HepG2 (cell line): ENCODE measurements around the gene SEMA4B. TPM values are rescaled to one million over a fixed set of nuclear protein-coding genes. Genes with fewer than 3 reads are reported as not detected.

ENCODE experiments used
- ATAC-seq: fragments of 200-7000 bp; cut with Tn5 transposase; 3 replicates; pipeline ENCODE4 v1.9.1; 2020; ENCODE audit warnings: mild to moderate bottlenecking, moderate library complexity
- BruUV-seq: library from RNA; stranded (reverse); fragments of 400-500 nt; replicated peaks from 2 replicates; lab custom pipeline; 2021; lab: Mats Ljungman, UMichigan
- CTCF ChIA-PET: fragments of 300-600 bp; formaldehyde crosslinking; extraction: SDS; loops from one replicate; lab custom pipeline; 2021; ENCODE audit warnings: low total read pairs, inconsistent platforms, low intra/inter-chr PET ratio; lab: Yijun Ruan, JAX
- POLR2A ChIA-PET: fragments of 350-600 bp; sonication (Branson Sonifier 250); formaldehyde crosslinking; loops from one replicate; lab custom pipeline; 2020; ENCODE audit warnings: antibody characterized with exemption, inconsistent platforms; lab: Yijun Ruan, JAX
- DNase-seq: peaks from one replicate; pipeline ENCODE4 v3.0.0-alpha.2; 2015; ENCODE audit warnings: low spot score
- FAIRE-seq: peaks from 3 replicates; lab custom pipeline; 2011; peaks lifted over from hg19 to GRCh38; lab: Jason Lieb, UNC
- H2AFZ ChIP-seq: one replicate; pipeline ENCODE4 v1.6.1; 2011; ENCODE audit warnings: low read length, inconsistent platforms
- H3K27ac ChIP-seq: fragments of 300-600 bp; 3 replicates; pipeline ENCODE4 v1.8.0; 2011; ENCODE audit warnings: mixed run types, mild to moderate bottlenecking, mixed read lengths, low read length, inconsistent platforms; ENCODE audit not compliant: insufficient read depth; ENCODE audit errors: extremely low read length
- H3K27me3 ChIP-seq, 2 experiments: fragments of 200-600 bp in 1 of 2; 2 replicates in 1 of 2; 3 replicates in 1 of 2; pipeline versions ENCODE4 v1.6.0 to v1.8.0; 2011; ENCODE audit warnings: low read length in 2 of 2, mild to moderate bottlenecking in 2 of 2, moderate library complexity in 2 of 2, inconsistent platforms in 1 of 2; ENCODE audit not compliant: insufficient read depth in 2 of 2, control insufficient read depth in 1 of 2
- H3K36me3 ChIP-seq, 2 experiments: fragments of 200-600 bp in 1 of 2; replicated peaks in 1 of 2; 2 replicates in 1 of 2; 3 replicates in 1 of 2; pipeline versions ENCODE4 v1.5.1 to v1.8.0; 2011; ENCODE audit warnings: low read length in 2 of 2, inconsistent platforms in 1 of 2; ENCODE audit not compliant: insufficient read depth in 2 of 2, control insufficient read depth in 1 of 2
- H3K4me1 ChIP-seq: 2 replicates; pipeline ENCODE4 v1.5.1; 2012; ENCODE audit warnings: low read length, inconsistent platforms; ENCODE audit not compliant: insufficient read depth
- H3K4me2 ChIP-seq: 2 replicates; pipeline ENCODE4 v1.6.0; 2011; ENCODE audit warnings: low read depth, low read length, inconsistent platforms
- H3K4me3 ChIP-seq, 3 experiments: fragments of 200-600 bp in 1 of 3; sonication (generic), shearing (Covaris generic) in 1 of 3; replicated peaks in 1 of 3; 2 replicates each; pipeline ENCODE4 v1.5.1; 2011 to 2016; ENCODE audit warnings: low read length in 3 of 3, inconsistent platforms in 2 of 3, low read depth in 2 of 3, mild to moderate bottlenecking in 2 of 3, control low read depth in 1 of 3, mixed read lengths in 1 of 3; ENCODE audit not compliant: insufficient read depth in 1 of 3
- H3K79me2 ChIP-seq: one replicate; pipeline ENCODE4 v1.6.1; 2011; ENCODE audit warnings: low read length, inconsistent platforms; ENCODE audit not compliant: insufficient read depth
- H3K9ac ChIP-seq: 2 replicates; pipeline ENCODE4 v1.6.0; 2011; ENCODE audit warnings: mild to moderate bottlenecking, low read depth, low read length, inconsistent platforms; ENCODE audit not compliant: insufficient read depth
- H3K9me3 ChIP-seq: 2 replicates; pipeline ENCODE4 v1.5.1; 2012; ENCODE audit warnings: mild to moderate bottlenecking, low read length
- H4K20me1 ChIP-seq: 2 replicates; pipeline ENCODE4 v1.6.0; 2011; ENCODE audit warnings: inconsistent platforms, mild to moderate bottlenecking, low read length, moderate library complexity; ENCODE audit not compliant: insufficient read depth
- FOSL1 ChIP-seq: sonication (generic); formaldehyde crosslinking; IDR thresholded peaks from 2 replicates; pipeline ENCODE4 v1.9.0; 2021; ENCODE audit warnings: missing genetic modification reagents, borderline replicate concordance
- GATA4 ChIP-seq: sonication (generic); IDR thresholded peaks from 2 replicates; pipeline ENCODE4 v1.6.1; 2016; ENCODE audit warnings: antibody characterized with exemption, low read depth, borderline replicate concordance
- GFI1 ChIP-seq: sonication (generic); formaldehyde crosslinking; IDR thresholded peaks from 2 replicates; pipeline ENCODE4 v1.5.0; 2020; ENCODE audit warnings: missing genetic modification reagents, mild to moderate bottlenecking, borderline replicate concordance
- IKZF1 ChIP-seq: fragments of 450-650 bp; IDR thresholded peaks from 2 replicates; pipeline ENCODE4 v1.7.1; 2016
- KDM3A ChIP-seq: IDR thresholded peaks from 2 replicates; pipeline ENCODE4 v1.6.1; 2018; ENCODE audit warnings: low read depth, missing compliant biosample characterization
- MEF2D ChIP-seq: sonication (generic); formaldehyde crosslinking; IDR thresholded peaks from 2 replicates; pipeline ENCODE4 v1.5.1; 2020; ENCODE audit warnings: mild to moderate bottlenecking, missing genetic modification reagents
- MIER3 ChIP-seq: IDR thresholded peaks from 2 replicates; pipeline ENCODE4 v1.6.1; 2016; ENCODE audit warnings: missing compliant biosample characterization, borderline replicate concordance
- MXI1 ChIP-seq: IDR thresholded peaks from 3 replicates; pipeline ENCODE4 v1.6.1; 2012; ENCODE audit warnings: low read depth, low read length, inconsistent platforms, borderline replicate concordance
- PATZ1 ChIP-seq: sonication (generic); formaldehyde crosslinking; IDR thresholded peaks from 2 replicates; pipeline ENCODE4 v1.4.0; 2020; ENCODE audit warnings: missing genetic modification reagents
- ZNF138 ChIP-seq: sonication (generic); formaldehyde crosslinking; IDR thresholded peaks from 2 replicates; pipeline ENCODE4 v1.5.0; 2020; ENCODE audit warnings: mild to moderate bottlenecking, low read depth, missing genetic modification reagents
- ZNF207 ChIP-seq: fragments of 450-650 bp; IDR thresholded peaks from 2 replicates; pipeline ENCODE4 v1.6.1; 2016; ENCODE audit warnings: antibody characterized with exemption, borderline replicate concordance
- ZNF326 ChIP-seq: sonication (generic); formaldehyde crosslinking; IDR thresholded peaks from 2 replicates; pipeline ENCODE4 v1.4.0; 2020; ENCODE audit warnings: missing genetic modification reagents, borderline replicate concordance
- ZNF512 ChIP-seq: sonication (generic); formaldehyde crosslinking; IDR thresholded peaks from 2 replicates; pipeline ENCODE4 v1.4.0; 2020; ENCODE audit warnings: mild to moderate bottlenecking, missing genetic modification reagents
- ZNF672 ChIP-seq: sonication (generic); formaldehyde crosslinking; IDR thresholded peaks from 2 replicates; pipeline ENCODE4 v1.8.1; 2022; ENCODE audit warnings: missing genetic modification reagents
- WGBS: methylation state at CpG from one replicate; pipeline ENCODE4 v1.1.6; 2017; ENCODE audit warnings: low lambda C conversion rate; 5-methylcytosine and 5-hydroxymethylcytosine counted together
- in situ Hi-C: cut with HindIII; loops from 2 replicates; pipeline ENCODE4 v1.10.0; 2017; ENCODE audit warnings: low pct_unique_long_range_greater_than_20kb; ENCODE audit not compliant: extremely low pct_ligation_motif_present
- intact Hi-C: fragments of 100-400 bp; cut with micrococcal nuclease; formaldehyde crosslinking; loops from one replicate; pipeline ENCODE4 v1.10.0; 2022; ENCODE audit not compliant: unreplicated experiment
- polyA plus RNA-seq, 8 experiments: library from polyadenylated mRNA; depleted of rRNA in 3 of 8; stranded (reverse) in 7 of 8; unstranded in 1 of 8; fragments of >200 nt; fragmentation: Illumina TruSeq in 4 of 8; extraction: Trizol in 4 of 8; gene quantifications; 2 replicates each; pipeline versions ENCODE4 v1.2.1 to v1.2.3, GENCODE V29; 2011 to 2016; ENCODE audit warnings: low read depth in 4 of 8, missing spikeins in 1 of 8, mixed read lengths in 1 of 8; ENCODE audit not compliant: insufficient read depth in 1 of 8
- total RNA-seq, 5 experiments: library from RNA; depleted of rRNA; stranded (reverse); fragments of >200 nt; fragmentation: Illumina TruSeq; extraction: Trizol; gene quantifications; 2 replicates each; pipeline ENCODE4 v1.2.3, GENCODE V29; 2016; ENCODE audit warnings: low read depth in 1 of 5
- TF ChIP-seq, protein P1 (sequence below): sonication (generic); formaldehyde crosslinking; IDR thresholded peaks from 2 replicates; pipeline ENCODE4 v1.5.0; 2020; ENCODE audit warnings: missing genetic modification reagents

Gene SEMA4B
- total and polyA plus RNA-seq, 2 of the 13 experiments (the other 11 are each of a cell fraction or from before 2014, with no cell fraction given): 2.1 to 17.0 TPM

DNA sequence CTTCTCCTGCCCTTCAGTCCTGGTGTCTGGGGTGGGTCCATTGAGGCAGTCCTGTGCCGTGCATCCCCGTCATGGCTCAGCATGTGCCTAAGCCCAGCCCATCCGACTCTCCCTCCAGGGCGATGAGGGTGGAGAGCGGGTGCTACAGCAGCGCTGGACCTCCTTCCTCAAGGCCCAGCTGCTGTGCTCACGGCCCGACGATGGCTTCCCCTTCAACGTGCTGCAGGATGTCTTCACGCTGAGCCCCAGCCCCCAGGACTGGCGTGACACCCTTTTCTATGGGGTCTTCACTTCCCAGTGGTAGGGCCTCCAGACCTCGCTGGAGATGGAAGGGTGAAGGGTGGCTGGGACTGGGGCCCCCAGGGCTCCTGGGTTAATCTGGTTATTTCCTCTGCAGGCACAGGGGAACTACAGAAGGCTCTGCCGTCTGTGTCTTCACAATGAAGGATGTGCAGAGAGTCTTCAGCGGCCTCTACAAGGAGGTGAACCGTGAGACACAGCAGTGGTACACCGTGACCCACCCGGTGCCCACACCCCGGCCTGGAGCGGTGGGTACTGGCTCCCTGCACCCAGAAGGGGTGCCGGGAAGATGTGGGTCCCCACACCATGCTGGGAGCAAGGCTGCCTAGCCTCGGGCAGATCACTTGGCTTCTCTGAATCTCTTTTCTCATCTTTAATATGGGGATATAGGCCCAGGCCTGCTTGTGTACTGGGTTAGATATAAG lies 22.5 kb downstream of the SEMA4B start:
- Histone ChIP-seq H3K4me3 (no peak overlapping the region), H3K27me3 (no peaks in the 10 kb centered on the region), H3K27ac (no peak overlapping the region), H3K4me1 (no peaks in the 10 kb centered on the region), H3K79me2 (no peaks in the 10 kb centered on the region), H3K9ac (no peak overlapping the region), H3K4me2 (no peak overlapping the region), H2AFZ (no peak overlapping the region), H3K36me3 (peaks cover 15 to 36% of the 10 kb centered on the region in 2 experiments), H4K20me1 (no peaks in the 10 kb centered on the region), H3K9me3 (no peaks in the 10 kb centered on the region)
- POLR2A ChIA-PET: no interaction called here
- CTCF ChIA-PET: no interaction called here
- BruUV-seq: no TSS peak
- 100% methylated on average over 3 of the region's 22 CpGs for WGBS
- ATAC-seq (no peak), FAIRE-seq (no peak), DNase-seq (no peak)
- in situ Hi-C loops: no loop called here
- TF ChIP-seq MEF2D (CRISPR knock-in tag): no peak
- TF ChIP-seq, protein P1, sequence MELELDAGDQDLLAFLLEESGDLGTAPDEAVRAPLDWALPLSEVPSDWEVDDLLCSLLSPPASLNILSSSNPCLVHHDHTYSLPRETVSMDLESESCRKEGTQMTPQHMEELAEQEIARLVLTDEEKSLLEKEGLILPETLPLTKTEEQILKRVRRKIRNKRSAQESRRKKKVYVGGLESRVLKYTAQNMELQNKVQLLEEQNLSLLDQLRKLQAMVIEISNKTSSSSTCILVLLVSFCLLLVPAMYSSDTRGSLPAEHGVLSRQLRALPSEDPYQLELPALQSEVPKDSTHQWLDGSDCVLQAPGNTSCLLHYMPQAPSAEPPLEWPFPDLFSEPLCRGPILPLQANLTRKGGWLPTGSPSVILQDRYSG (CRISPR knock-in tag): no peak
- TF ChIP-seq ZNF672 (CRISPR knock-in tag): no peak
- TF ChIP-seq KDM3A (CRISPR knock-in tag): no peak
- no peak for TF ChIP-seq MXI1
- no peak for TF ChIP-seq ZNF326
- no peak for TF ChIP-seq ZNF207
- intact Hi-C loops: no loop called here

DNA sequence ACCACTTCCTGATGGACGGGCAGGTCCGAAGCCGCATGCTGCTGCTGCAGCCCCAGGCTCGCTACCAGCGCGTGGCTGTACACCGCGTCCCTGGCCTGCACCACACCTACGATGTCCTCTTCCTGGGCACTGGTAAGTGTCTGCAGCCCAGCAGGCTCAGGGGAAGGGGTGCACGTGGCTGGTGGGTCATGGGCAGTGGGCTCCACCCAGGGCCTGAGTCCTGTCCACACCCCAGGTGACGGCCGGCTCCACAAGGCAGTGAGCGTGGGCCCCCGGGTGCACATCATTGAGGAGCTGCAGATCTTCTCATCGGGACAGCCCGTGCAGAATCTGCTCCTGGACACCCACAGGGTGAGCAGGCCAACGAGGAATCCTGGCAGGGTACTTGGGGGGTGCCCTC lies 23.9 kb downstream of the SEMA4B start:
- BruUV-seq: no TSS peak
- H4K20me1 ChIP-seq: no peaks in the 10 kb centered on the region
- no peaks in the 10 kb centered on the region for H3K9me3 ChIP-seq
- in situ Hi-C loops (no loop called here), intact Hi-C loops (no loop called here)
- DNase-seq: no peak
- no peak overlapping the region for H3K27ac ChIP-seq
- H3K9ac ChIP-seq: no peak overlapping the region
- WGBS: 98% methylated on average over 12 of the region's 17 CpGs
- no peaks in the 10 kb centered on the region for H3K79me2 ChIP-seq
- POLR2A ChIA-PET: no interaction called here
- H2AFZ ChIP-seq: no peak overlapping the region
- H3K27me3 ChIP-seq: no peaks in the 10 kb centered on the region
- FAIRE-seq: no peak
- no peak for ATAC-seq
- peaks cover 17 to 49% of the 10 kb centered on the region in 2 experiments for H3K36me3 ChIP-seq
- H3K4me3 ChIP-seq: no peak overlapping the region
- H3K4me2 ChIP-seq: no peak overlapping the region
- H3K4me1 ChIP-seq: no peaks in the 10 kb centered on the region
- CTCF ChIA-PET: no interaction called here
- TF ChIP-seq IKZF1: no peak
- TF ChIP-seq PATZ1 (CRISPR knock-in tag): no peak
- TF ChIP-seq GATA4: no peak
- TF ChIP-seq GFI1: no peak
- TF ChIP-seq MIER3 (CRISPR knock-in tag): no peak
- TF ChIP-seq FOSL1 (CRISPR knock-in tag): no peak
- TF ChIP-seq ZNF512: no peak
- no peak for TF ChIP-seq ZNF138 (CRISPR knock-in tag)
